22Rv1 (cell line): ENCODE results near the gene RTCB.
"Not testable (repeated sequence)": the region's sequence is repeated elsewhere in the genome, so short reads cannot be mapped to it uniquely, and the experiment has no call there.

ENCODE experiments used
- H3K27ac ChIP-seq: fragments of 450-650 bp; 2 replicates; pipeline ENCODE4 v1.5.1; 2017
- ZFX ChIP-seq: fragments of 450-650 bp; IDR thresholded peaks from 2 replicates; pipeline ENCODE4 v1.6.1; 2017; ENCODE audit warnings: antibody characterized with exemption, borderline replicate concordance
- TF ChIP-seq, protein P1 (sequence below): fragments of 450-650 bp; IDR thresholded peaks from 2 replicates; pipeline ENCODE4 v1.5.1; 2017; ENCODE audit warnings: mild to moderate bottlenecking

RTCB gene

DNA sequence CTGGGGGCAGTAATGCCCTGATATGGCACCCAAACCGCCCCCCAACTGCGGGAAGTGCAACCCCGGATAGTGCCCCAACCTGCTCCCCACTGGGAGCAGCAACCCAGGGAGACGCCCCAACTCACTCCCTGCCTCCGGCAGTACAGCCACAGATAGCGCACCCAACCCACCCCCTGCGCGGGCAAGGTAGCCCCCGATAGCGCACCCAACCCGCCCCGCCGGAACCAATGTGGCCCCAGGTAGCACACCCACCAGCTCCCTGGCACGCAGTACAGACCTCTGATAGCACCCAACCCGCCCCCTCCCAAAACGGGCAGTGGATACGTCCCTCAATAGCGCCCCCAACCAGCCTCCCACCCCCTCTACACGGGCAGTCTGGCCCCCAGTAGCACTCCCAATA, 58.2 kb downstream of the RTCB start:
- no peak for TF ChIP-seq ZFX
- TF ChIP-seq, protein P1, sequence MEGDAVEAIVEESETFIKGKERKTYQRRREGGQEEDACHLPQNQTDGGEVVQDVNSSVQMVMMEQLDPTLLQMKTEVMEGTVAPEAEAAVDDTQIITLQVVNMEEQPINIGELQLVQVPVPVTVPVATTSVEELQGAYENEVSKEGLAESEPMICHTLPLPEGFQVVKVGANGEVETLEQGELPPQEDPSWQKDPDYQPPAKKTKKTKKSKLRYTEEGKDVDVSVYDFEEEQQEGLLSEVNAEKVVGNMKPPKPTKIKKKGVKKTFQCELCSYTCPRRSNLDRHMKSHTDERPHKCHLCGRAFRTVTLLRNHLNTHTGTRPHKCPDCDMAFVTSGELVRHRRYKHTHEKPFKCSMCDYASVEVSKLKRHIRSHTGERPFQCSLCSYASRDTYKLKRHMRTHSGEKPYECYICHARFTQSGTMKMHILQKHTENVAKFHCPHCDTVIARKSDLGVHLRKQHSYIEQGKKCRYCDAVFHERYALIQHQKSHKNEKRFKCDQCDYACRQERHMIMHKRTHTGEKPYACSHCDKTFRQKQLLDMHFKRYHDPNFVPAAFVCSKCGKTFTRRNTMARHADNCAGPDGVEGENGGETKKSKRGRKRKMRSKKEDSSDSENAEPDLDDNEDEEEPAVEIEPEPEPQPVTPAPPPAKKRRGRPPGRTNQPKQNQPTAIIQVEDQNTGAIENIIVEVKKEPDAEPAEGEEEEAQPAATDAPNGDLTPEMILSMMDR: no peak
- H3K27ac ChIP-seq: no peak overlapping the region

DNA sequence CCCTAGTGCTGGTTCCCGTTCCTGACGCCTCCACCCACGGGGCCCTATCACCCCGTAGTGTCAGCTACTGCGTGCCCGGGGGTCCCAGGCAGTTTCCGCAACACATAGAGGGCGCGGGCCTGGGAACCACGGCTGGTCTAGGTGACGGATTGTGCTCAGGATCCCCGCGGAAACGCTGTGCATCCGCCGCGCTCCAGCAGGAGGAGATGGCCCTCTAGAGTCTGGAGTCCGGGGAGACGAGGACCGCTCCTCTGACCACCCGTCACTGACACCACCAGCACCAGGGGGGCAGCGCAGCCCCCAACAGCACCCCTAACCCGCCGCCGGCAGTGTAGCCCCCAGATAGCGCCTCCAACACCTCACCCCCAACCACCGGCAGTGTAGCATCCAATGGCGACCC, 58.8 kb downstream of the RTCB start:
- H3K27ac ChIP-seq: peak overlapping the region; percentile 58
- no peak for TF ChIP-seq ZFX
- TF ChIP-seq, protein P1: no peak

GRCh38 chr22:32352681-32353080, 59.4 kb downstream of the RTCB start:
- H3K27ac ChIP-seq: peak overlapping the region; percentile 58
- TF ChIP-seq, protein P1: peak; percentile 64
- TF ChIP-seq ZFX: no peak

DNA sequence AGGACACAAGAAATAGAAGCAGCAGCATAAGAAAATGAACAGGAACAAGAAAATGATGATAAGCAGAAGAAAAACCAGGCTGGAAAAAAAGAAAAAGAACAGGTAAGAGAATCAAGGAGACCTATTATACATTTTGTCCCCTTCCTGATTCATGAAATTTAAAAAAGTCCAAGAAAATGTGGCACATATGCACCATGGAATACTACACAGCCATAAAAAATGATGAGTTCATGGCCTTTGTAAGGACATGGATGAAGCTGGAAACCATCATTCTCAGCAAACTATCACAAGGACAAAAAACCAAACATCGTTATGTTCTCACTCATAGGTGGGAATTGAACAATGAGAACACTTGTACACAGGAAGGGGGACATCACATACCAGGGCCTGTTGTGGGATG, 60.2 kb downstream of the RTCB start:
- H3K27ac ChIP-seq: not testable (repeated sequence)

DNA sequence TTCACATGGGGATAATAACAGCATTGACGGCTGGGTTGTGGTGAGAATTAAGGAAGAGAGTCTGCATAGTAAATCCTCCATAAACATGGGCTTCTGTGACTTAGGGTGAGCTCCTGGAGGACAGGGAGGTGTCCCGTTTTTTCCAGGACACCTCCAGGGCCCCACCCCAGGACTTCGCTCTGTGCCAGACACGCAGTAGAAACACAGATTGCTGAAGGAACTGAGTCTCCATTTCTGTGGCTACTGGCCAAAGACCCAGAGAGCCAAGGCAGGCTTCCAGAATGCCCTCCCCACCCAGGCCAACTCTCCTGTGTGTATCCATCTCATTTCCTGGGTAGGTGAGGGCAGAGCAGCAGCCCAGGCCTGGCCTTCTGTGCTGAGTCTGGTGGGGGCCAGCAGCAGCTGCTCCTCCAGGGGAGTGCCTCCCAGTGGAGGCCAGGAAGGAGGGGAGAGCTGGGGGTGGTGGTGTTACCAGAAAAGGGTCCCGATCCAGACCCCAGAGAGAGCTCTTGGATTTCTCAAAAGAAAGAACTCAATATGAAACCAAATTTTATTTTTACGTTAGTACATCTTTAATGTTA, 63.9 kb downstream of the RTCB start:
- TF ChIP-seq ZFX: no peak
- TF ChIP-seq, protein P1: no peak
- no peak overlapping the region for H3K27ac ChIP-seq

DNA sequence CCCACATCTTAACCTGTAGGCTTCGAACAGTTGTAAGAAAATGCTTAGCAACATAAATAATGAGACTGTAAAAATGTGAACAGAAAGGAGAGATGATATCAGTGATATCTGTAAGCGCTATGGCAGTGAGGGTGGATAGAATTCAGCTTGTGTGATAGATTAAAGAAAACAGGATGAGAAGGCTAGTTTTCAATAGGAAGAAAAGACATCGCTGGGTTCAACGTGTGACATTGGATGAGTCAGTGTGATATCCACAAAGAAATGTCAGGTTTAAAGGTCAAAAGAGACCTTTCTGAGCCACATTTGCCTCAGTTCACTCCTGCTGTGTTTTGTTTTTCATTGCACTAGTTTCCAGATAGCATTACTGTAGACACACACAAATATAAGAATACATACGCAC, 68.1 kb downstream of the RTCB start:
- no peak for TF ChIP-seq ZFX
- TF ChIP-seq, protein P1: no peak
- no peak overlapping the region for H3K27ac ChIP-seq

GRCh38 chr22:32342977-32343376, 69.1 kb downstream of the RTCB start:
- H3K27ac ChIP-seq: no peak overlapping the region
- TF ChIP-seq, protein P1: no peak
- no peak for TF ChIP-seq ZFX

- TF ChIP-seq ZFX: no peak
- TF ChIP-seq, protein P1: no peak
- H3K27ac ChIP-seq: no peak overlapping the region
Measured at GRCh38 chr22:32341122-32341740, 70.8 kb downstream of the RTCB start.
